Ramos (cell line): Measurements from ENCODE around the gene LMOD1.
"Not testable (repeated sequence)": the region's sequence is repeated elsewhere in the genome, so short reads cannot be mapped to it uniquely, and the experiment has no call there.

ENCODE experiments used
- in situ Hi-C: fragments of 300-500 bp; cut with MboI; formaldehyde crosslinking; loops from one replicate; pipeline ENCODE4 v1.14.3; 2022; ENCODE audit warnings: low sequenced_read_pairs; ENCODE audit not compliant: unreplicated experiment

The LMOD1 gene

GRCh38 chr1:201917362-201918033 is 28.9 kb downstream of the LMOD1 start:
- in situ Hi-C loops = no loop called here

- in situ Hi-C loops = no loop called here
Measured at GRCh38 chr1:201916649-201917249, 29.6 kb downstream of the LMOD1 start.

- in situ Hi-C loops = no loop called here
Measured at GRCh38 chr1:201914456-201915235, 31.7 kb downstream of the LMOD1 start.

- in situ Hi-C loops = no loop called here
Measured at GRCh38 chr1:201912832-201913231, 33.5 kb downstream of the LMOD1 start.

GRCh38 chr1:201911826-201912571 is 34.3 kb downstream of the LMOD1 start:
- in situ Hi-C loops = no loop called here

- in situ Hi-C loops = no loop called here
Measured at GRCh38 chr1:201907621-201908020, 38.7 kb downstream of the LMOD1 start.

- in situ Hi-C loops = no loop called here
Measured at GRCh38 chr1:201906336-201906735, 40.0 kb downstream of the LMOD1 start.

- in situ Hi-C loops = no loop called here
Measured at GRCh38 chr1:201905234-201905890, 41.0 kb downstream of the LMOD1 start.

GRCh38 chr1:201904579-201904978 is 41.8 kb downstream of the LMOD1 start:
- in situ Hi-C loops = no loop called here

- in situ Hi-C loops = no loop called here
Measured at GRCh38 chr1:201903135-201903534, 43.2 kb downstream of the LMOD1 start.

GRCh38 chr1:201902198-201902597 is 44.1 kb downstream of the LMOD1 start:
- in situ Hi-C loops = no loop called here

GRCh38 chr1:201901036-201901435 is 45.3 kb downstream of the LMOD1 start:
- in situ Hi-C loops = not testable (repeated sequence)

- in situ Hi-C loops = no loop called here
Measured at GRCh38 chr1:201900476-201900875, 45.9 kb downstream of the LMOD1 start.

- in situ Hi-C loops = loop anchor here (5.0 kb wide), 1 partner anchor 72 kb away; no protein-coding TSS in a partner anchor
Measured at GRCh38 chr1:201899683-201900429, 46.5 kb downstream of the LMOD1 start.

GRCh38 chr1:201898992-201899391 is 47.4 kb downstream of the LMOD1 start:
- in situ Hi-C loops = loop anchor here (5.0 kb wide), 1 partner anchor 73 kb away; no protein-coding TSS in a partner anchor

GRCh38 chr1:201898240-201898894 is 48.0 kb downstream of the LMOD1 start:
- in situ Hi-C loops = loop anchor here (5.0 kb wide), 1 partner anchor 74 kb away; no protein-coding TSS in a partner anchor

GRCh38 chr1:201896951-201897391 is 49.4 kb downstream of the LMOD1 start:
- in situ Hi-C loops = loop anchor here (5.0 kb wide), 1 partner anchor 75 kb away; no protein-coding TSS in a partner anchor
